ENCODE measurements around the gene SUMO3.

SUMO3 gene

GRCh38 chr21:44828362-44829056 lies 10.6 kb upstream of the SUMO3 start:
- DNase-seq = no peak

- no peak for DNase-seq
Observed at GRCh38 chr21:44823179-44823660, 5.4 kb upstream of the SUMO3 start.

GRCh38 chr21:44822484-44823178 lies 4.8 kb upstream of the SUMO3 start:
- DNase-seq = no peak

GRCh38 chr21:44820851-44821250 lies 3.0 kb upstream of the SUMO3 start:
- no peak for DNase-seq

GRCh38 chr21:44819283-44820243 lies 1.7 kb upstream of the SUMO3 start:
- no peak for DNase-seq

GRCh38 chr21:44818640-44819011 lies 764 bp upstream of the SUMO3 start:
- no peak for DNase-seq

- peak; percentile 92 to 95 for DNase-seq
Observed at GRCh38 chr21:44817506-44817880, 369 bp downstream of the SUMO3 start.

- DNase-seq = no peak
Observed at GRCh38 chr21:44816761-44817505, 929 bp downstream of the SUMO3 start.

GRCh38 chr21:44815852-44816628 lies 1.8 kb downstream of the SUMO3 start:
- DNase-seq = no peak

GRCh38 chr21:44815225-44815624 lies 2.6 kb downstream of the SUMO3 start:
- no peak for DNase-seq

- DNase-seq = no peak
Observed at GRCh38 chr21:44814498-44815023, 3.3 kb downstream of the SUMO3 start.

- no peak for DNase-seq
Observed at GRCh38 chr21:44813727-44814126, 4.1 kb downstream of the SUMO3 start.

GRCh38 chr21:44813149-44813548 lies 4.7 kb downstream of the SUMO3 start:
- no peak for DNase-seq

GRCh38 chr21:44812640-44813039 lies 5.2 kb downstream of the SUMO3 start:
- no peak for DNase-seq

- DNase-seq = no peak
Observed at GRCh38 chr21:44810779-44811178, 7.1 kb downstream of the SUMO3 start.

GRCh38 chr21:44805859-44806258 lies 12.0 kb downstream of the SUMO3 start:
- DNase-seq = no peak

- no peak for DNase-seq
Observed at GRCh38 chr21:44805226-44805625, 12.6 kb downstream of the SUMO3 start.

GRCh38 chr21:44804762-44805161 lies 13.1 kb downstream of the SUMO3 start:
- DNase-seq = no peak

- no peak for DNase-seq
Observed at GRCh38 chr21:44803651-44804050, 14.2 kb downstream of the SUMO3 start.

- DNase-seq = no peak
Observed at GRCh38 chr21:44802396-44803153, 15.3 kb downstream of the SUMO3 start.
